ENCODE measurements around the gene AGPAT3.

The AGPAT3 gene

DNA sequence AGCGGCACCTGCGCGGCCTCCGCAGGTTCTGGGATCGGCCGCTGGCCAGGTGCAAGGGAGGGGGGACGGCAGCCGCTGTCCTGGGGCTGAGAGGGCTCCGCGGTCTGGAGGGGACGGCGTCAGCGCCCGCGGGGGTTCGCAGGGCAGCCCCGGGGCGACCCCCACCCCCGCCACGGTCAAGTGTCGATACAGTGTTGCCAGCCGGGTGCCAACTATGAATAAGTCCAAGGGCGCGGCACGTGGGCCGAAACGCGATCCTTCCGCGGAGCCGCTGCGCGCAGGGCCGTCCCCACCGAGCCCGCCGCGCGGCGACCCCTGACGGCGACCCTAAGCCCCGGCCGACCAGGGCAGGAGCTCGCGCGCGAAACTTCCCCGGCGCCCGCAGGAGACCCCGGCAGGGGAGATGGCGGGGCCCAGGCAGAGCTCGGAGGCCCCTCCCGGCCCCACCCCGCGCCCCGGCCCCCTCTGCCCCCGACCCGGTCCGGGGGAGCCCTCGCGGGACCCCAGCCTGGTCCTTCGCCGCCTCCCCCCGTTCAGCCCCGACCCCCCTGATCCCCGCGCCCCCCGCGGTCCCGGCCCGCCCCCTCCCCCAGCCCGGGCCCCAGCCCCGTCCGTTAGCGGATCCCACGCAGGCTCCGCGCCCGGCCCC lies 586 bp upstream of the AGPAT3 start:
- DNase-seq (ENCODE audit: low read depth): no peak

DNA sequence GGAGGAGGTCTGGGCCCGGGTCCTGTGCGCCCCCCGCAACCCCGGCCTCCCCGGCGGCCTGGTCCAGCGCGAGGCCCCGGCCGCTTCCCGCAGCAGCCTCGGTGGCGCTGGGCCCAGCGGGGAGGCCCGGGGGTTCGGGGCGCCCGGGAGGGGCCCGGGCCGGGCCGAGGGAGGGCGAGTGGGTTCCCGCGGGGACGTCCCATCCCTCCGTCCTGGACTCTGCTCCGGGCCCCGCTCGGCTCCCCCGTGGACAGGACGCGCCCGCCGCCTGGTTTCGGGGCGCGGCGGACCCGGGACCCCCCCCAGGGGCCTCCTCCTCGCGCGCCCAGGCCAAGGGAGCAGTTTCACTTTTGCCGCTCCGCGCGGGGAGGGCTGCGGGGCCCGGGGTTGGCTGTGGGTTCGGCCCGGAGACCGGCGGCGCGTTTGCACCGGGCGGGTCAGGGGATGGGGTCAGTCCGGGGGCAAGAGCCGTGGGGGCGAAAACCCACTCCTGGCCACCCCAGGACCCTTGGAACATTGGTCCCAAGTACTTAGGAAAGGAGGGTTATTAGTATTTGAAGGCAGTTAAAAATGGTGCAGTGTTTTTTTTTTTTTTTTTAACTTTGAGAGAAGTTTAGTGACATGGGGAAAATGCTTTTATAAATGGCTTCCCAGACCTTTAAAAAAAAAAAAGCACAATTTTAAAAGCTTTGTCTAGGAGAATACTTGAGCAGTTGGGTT lies 677 bp downstream of the AGPAT3 start:
- no peak for DNase-seq (ENCODE audit: low read depth)

DNA sequence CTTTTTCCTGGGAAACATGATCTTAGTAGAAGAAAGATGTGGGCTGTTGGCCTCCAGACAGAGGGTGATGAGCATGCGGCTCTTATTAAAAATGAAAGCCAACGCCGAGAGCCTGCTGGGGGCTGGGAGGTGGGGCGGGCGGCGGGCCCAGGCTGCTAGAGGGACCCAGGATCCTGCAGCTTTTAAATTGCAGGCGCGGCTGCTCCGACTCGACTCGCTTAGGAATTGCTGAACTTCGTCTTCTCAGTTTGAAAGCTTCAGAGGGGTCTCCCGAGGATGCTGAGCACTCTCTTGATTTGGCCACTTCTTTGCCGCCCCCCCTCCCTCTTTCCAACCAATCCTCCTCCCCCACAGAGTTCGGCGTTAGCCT lies 1.2 kb downstream of the AGPAT3 start:
- DNase-seq (ENCODE audit: low read depth): peak; percentile 35

DNA sequence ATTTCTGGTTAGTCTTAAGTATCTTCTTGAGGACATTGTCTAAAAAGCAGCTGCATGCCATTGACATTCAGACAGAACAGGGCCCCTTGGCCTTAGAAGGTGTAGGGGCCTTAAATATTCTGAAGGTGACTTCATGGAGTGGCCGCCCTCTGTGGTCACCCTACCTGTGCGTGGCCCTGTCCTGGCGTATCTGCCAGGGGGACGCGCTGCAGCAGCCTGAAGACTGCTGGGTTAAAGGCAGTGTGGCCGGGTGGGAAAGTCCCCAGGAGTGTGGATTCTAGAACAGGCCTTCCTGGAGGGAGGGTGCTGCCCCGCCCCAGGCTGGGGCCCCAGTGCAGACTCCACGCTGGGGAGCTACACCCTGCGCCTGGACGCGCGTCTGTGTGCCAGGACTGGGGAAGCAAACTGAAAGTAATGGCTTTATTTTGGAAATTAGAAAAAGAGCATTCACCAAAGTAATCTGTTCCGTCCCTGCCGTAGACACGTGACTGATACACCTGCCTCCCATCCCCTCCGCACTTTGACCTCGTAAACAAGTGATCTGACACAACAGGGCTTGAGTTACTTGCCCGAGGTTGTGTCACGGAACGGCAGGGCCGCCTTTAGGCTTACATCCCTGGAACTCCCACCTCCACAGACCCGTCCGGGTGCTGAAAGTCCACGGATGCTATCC lies 1.8 kb downstream of the AGPAT3 start:
- DNase-seq (ENCODE audit: low read depth): peak; percentile 21

DNA sequence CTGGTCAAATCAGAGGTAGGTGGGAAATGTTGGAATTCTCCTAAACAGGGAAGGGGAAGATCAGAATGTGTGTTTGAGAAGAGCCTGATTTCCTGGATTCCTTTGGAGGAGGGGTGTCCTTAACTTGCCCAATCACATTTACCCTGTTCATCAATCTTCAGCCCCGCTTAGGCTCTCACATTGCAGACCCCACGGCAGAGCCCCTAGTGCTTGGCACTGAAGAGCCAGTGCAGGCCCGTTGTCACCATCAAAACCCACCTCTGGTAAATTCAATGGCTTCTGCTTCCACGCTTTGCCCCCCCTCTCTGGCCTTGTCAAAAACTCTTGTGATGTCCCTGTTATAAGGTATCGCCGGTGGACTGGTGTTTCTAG lies 2.3 kb downstream of the AGPAT3 start:
- no peak for DNase-seq (ENCODE audit: low read depth)

DNA sequence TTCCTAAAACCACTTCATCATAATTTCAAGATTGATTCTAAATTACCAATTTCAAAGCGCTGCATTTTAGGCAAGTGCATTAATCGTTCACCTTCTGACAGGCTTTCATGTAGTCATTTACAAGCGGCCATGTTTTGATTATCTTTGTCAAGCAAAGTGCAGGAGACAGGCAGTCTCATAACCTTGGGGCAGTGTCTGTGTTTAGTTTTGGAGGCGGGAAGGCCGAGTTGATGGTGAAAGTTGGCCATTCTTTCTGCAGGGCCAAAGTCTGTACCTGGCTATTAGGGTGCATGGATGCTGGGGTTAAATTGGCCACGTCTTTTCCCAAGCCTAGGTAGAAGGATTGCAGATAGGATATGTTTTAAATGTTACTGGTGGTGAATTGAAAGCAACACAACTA lies 2.9 kb downstream of the AGPAT3 start:
- no peak for DNase-seq (ENCODE audit: low read depth)

- no peak for DNase-seq (ENCODE audit: low read depth)
Measured at GRCh38 chr21:43868461-43868860, 3.4 kb downstream of the AGPAT3 start.

DNA sequence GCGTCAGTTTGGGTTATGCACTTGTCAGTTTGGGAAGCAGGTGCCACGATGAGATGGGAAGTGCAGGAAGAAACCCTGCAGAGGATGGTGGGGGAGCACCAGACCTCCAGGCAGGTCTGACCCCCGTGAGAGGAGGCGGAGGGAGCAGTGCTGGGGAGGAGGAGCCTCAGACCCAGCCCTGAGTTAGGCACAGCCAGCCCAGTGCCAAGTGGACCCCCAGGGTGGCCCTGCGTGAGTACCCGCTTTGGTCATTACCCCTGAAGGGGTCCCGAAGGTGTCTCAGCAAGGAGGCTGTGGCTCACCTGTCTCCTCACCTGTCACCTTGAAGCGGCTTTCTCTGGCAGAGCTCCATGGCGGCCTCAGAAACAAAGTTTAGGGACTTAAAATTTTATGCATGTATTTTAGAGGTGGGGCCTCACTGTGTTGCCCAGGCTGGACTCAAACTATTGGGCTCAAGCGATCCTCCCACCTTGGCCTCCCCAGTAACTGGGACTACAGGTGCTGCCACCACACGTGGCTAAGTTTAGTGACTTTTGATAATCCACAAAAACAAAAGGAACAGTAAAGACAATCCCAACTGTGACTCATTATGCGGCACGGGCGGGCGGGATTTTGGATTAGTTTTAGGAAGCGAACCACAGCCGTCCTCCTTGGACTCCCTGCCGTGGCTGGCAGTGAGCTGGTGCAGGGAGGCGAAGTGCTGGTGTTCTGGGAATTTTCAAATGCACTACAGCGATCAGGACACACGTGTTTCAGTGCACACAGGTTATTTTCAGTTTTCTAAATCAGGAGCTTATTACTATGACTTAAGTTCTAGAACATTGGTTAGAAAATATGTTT lies 4.7 kb downstream of the AGPAT3 start:
- no peak for DNase-seq (ENCODE audit: low read depth)

GRCh38 chr21:43871487-43871886 lies 6.5 kb downstream of the AGPAT3 start:
- DNase-seq (ENCODE audit: low read depth): no peak

DNA sequence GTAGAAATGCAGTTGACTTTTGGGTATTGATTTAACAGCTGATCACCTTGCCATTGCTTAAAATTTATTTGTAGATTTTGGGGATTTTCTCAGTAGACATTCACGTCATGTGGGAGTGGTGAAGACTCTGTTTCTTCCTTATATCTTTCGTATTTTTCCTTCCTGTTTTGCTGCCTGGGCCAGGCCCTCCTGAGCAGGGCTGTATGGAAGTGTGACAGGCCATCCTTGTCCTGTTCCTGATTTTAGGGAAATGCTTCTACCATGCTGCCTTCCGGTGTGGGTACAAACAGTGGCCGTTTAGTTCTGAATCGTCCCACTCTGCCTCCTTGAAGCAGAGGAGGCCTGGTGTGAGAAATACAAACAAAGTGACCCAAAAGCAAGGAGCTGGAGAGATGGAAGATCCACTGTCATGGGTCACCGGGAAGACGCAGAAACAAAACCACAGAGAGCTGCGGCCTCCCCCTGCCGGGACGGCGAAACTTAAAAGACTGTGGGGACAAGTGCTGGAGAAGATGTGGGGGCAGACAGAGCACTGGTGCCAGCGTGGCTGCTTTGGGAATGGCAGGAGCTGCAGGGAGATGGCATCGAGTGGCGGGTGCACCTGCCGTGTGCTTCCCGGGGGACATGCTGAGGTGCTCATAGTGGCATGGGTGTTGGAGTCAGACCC lies 7.6 kb downstream of the AGPAT3 start:
- no peak for DNase-seq (ENCODE audit: low read depth)

DNA sequence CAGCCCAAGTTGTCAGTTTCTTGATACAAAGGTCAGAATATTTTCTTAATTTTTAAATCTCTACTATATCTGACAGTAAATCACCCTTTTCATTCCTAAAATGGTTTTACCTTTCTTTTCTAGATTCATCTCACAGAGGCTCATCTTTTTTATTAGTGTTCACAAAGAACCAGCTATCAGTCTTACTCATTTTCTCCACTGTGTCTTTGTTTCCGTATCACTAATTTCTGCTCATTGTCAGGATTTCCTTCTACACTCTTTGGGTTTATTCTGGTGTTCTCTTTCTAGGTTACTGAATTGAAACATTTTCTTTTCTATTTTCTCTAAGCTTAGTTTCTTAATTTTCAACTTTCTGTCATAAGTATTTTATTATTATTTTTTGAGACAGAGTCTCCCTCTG lies 8.7 kb downstream of the AGPAT3 start:
- no peak for DNase-seq (ENCODE audit: low read depth)

DNA sequence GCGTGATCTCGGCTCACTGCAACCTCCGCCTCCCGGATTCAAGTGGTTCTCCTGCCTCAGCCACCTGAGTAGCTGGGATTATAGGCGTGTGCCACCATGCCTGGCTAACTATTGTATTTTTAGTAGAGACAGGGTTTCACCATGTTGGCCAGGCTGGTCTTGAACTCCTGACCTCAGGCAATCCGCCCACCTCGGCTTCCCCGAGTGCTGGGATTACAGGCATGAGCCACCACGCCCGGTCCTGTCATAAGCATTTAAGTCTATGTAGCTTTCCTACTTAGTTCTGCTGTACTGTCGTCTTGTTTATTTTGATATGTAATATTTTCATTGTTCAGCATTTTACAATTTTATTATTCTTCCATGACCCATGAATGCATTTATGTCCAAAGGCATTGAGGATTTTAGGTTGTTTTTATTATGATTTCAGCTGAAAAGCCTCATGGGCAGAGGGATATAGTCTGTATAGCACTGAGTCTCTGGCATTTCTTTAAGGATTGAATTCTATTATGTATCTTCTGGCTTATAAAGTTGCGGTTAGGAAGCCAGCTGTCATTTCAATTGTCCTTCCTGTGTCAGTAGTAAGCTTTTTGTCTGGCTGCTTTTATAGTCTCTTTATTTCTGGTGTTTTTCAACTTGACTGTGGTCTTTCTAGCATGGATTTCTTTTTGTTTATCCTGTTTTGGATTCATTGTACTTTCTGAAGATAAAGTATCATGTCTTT lies 9.2 kb downstream of the AGPAT3 start:
- no peak for DNase-seq (ENCODE audit: low read depth)

DNA sequence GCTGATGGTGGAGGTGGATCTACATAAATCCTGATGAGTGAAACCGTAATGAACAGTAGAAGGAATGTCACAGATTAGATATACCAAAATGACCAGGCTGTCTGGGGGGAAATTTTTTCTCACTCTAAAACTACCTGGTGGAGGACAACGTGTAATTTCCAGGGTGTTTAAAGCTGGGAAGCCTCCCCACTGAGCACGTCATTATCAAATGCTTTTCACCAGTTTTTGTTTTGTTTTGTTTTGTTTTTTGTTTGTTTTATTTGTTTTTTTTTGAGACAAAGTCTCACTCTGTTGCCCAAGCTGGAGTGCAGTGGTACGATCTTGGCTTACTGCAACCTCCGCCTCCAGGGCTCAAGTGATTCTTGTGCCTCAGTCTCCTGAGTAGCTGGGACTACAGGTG lies 11.6 kb downstream of the AGPAT3 start:
- DNase-seq (ENCODE audit: low read depth): no peak

DNA sequence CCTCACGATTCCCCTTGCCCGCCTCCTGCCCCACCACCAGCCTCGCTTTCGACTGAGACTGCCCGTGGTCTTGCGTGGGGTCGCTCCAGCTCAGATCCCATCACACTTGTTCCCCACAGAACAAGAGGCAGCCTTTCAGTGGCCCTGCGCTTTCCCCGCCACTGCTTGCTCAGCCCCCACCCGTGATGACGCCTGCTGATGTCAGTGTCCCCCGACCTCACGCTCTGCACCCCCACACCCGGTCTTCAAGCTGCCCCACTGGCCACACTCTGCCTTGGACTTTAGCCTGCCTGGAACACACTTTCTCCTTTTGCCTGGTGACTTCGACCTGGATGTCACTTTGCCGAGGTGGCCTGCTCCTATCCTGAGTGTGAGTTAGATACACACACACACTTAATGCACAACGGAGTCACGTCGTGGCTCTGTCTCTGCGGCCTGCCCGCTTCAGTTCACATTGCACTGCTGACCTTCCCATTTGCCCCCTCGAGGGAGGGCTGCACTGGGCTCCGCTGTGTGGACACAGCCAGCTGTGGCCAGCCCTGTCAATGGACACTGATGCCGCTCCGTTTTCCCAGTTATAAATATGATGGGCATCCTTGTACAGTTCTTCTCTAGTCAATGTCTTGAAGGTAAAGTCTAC lies 13.0 kb downstream of the AGPAT3 start:
- DNase-seq (ENCODE audit: low read depth): no peak

- no peak for DNase-seq (ENCODE audit: low read depth)
Measured at GRCh38 chr21:43879348-43880110, 14.5 kb downstream of the AGPAT3 start.

- no peak for DNase-seq (ENCODE audit: low read depth)
Measured at GRCh38 chr21:43880111-43880985, 15.3 kb downstream of the AGPAT3 start.

- DNase-seq (ENCODE audit: low read depth): no peak
Measured at GRCh38 chr21:43881283-43881682, 16.3 kb downstream of the AGPAT3 start.

GRCh38 chr21:43881935-43882334 lies 16.9 kb downstream of the AGPAT3 start:
- no peak for DNase-seq (ENCODE audit: low read depth)

GRCh38 chr21:43882952-43883545 lies 18.0 kb downstream of the AGPAT3 start:
- no peak for DNase-seq (ENCODE audit: low read depth)
